Motor neuron (in vitro differentiated cells): ENCODE measurements around the gene MYBBP1A. TPM values are rescaled to one million over a fixed set of nuclear protein-coding genes. Genes with fewer than 3 reads are reported as not detected.
A peak's percentile ranks its signal among the peaks of the same experiment; 100 is the strongest.
"Not testable (repeated sequence)": the region's sequence is repeated elsewhere in the genome, so short reads cannot be mapped to it uniquely, and the experiment has no call there.

ENCODE experiments used
- ATAC-seq, 8 experiments: fragments of 200-7000 bp; cut with Tn5 transposase; replicated peaks in 6 of 8; 2 replicates each; pipeline ENCODE4 v1.8.0; 2021; ENCODE audit warnings: mild to moderate bottlenecking in 8 of 8, moderate library complexity in 8 of 8
- H3K27ac ChIP-seq, 2 donors: fragments of 250-450 bp; sonication (Bioruptor Pico); 2 replicates each; pipeline ENCODE4 v1.9.0; 2021; ENCODE audit warnings: antibody characterized with exemption in 2 of 2, mild to moderate bottlenecking in 2 of 2, moderate library complexity in 1 of 2
- H3K4me1 ChIP-seq, 2 donors: fragments of 250-450 bp; sonication (Bioruptor Pico); replicated peaks in 1 of 2; 2 replicates each; pipeline ENCODE4 v1.6.1; 2021; ENCODE audit warnings: antibody characterized with exemption in 2 of 2, mild to moderate bottlenecking in 2 of 2, moderate library complexity in 1 of 2
- H3K4me3 ChIP-seq, 5 donors: fragments of 250-450 bp; sonication (Bioruptor Pico); 2 replicates each; pipeline ENCODE4 v1.9.0; 2021; ENCODE audit warnings: antibody characterized with exemption in 5 of 5, mild to moderate bottlenecking in 5 of 5, moderate library complexity in 4 of 5
- WGBS, 10 experiments: fragments of 450-650 bp; shearing (Covaris generic); methylation state at CpG; one replicate each; pipeline ENCODE4 v1.0.0; 2022; 5-methylcytosine and 5-hydroxymethylcytosine counted together
- in situ Hi-C, 9 experiments: fragments of 400-800 bp; cut with MboI; loops; one replicate each; pipeline ENCODE4 v1.15.0; 2021; ENCODE audit warnings: low sequenced_read_pairs in 9 of 9, low pct_unique_long_range_greater_than_20kb in 2 of 9; ENCODE audit not compliant: unreplicated experiment in 9 of 9
- total RNA-seq, 8 experiments: library from RNA; unstranded; fragments of 300-600 nt; gene quantifications; 2 replicates each; pipeline versions ENCODE4 v1.2.3 to v1.2.4, GENCODE V29; 2022

Gene MYBBP1A
- 100 to 1,000 TPM in 2 of 8 experiments, 10 to 100 TPM in 6; 25.8 to 111 (median 38.2) TPM for total RNA-seq

- WGBS, 10 experiments = 0 to 3% (median 1%) methylated on average over 6 to 46 of the region's 69 CpGs; no CpG with 5 or more reads in 3 of the 10 experiments
- H3K4me1 ChIP-seq = peaks cover 8 to 13% of the 10 kb centered on the region in 2 donors
- peak within 1 kb of the TSS; percentile 51 to 77 (median 57) for H3K4me3 ChIP-seq
- in situ Hi-C loops = no loop called here
- ATAC-seq = peak; percentile 86 to 98 (median 90)
- H3K27ac ChIP-seq = peak within 1 kb of the TSS; percentile 77 to 84
These were observed at the start of gene MYBBP1A for GRCh38 chr17:4554997-4555799. Gene MYBBP1A (minus strand): TSS chr17:4555384. CDS start chr17:4555324, 60 bp downstream.

GRCh38 chr17:4604736-4605135 is 49.6 kb upstream of the MYBBP1A start:
- in situ Hi-C loops, H3K27ac ChIP-seq, H3K4me3 ChIP-seq, ATAC-seq: not testable (repeated sequence)
- WGBS, 10 experiments = 0 to 100% (median 88%) methylated on average over 1 to 9 of the region's 11 CpGs; no CpG with 5 or more reads in 2 of the 10 experiments
- peaks cover 25 to 57% of the 10 kb centered on the region in 2 donors for H3K4me1 ChIP-seq

- peak in 4 of 8 experiments; percentile 3 to 66 (median 35) for ATAC-seq
- 0 to 93% (median 81%) methylated on average over 2 to 8 of the region's 18 CpGs; no CpG with 5 or more reads in 5 of the 10 experiments for WGBS, 10 experiments
- H3K4me3 ChIP-seq = no peak overlapping the region
- in situ Hi-C loops = no loop called here
- H3K4me1 ChIP-seq = peaks cover 31 to 63% of the 10 kb centered on the region in 2 donors
- no peak overlapping the region for H3K27ac ChIP-seq
These were observed 49.0 kb upstream of the MYBBP1A start for GRCh38 chr17:4604111-4604644.

GRCh38 chr17:4602041-4602440 is 46.9 kb upstream of the MYBBP1A start:
- Histone ChIP-seq H3K4me1 (peaks cover 22 to 55% of the 10 kb centered on the region in 2 donors), H3K4me3 (no peak overlapping the region), H3K27ac (no peak overlapping the region)
- in situ Hi-C loops = no loop called here
- 20 to 100% (median 86%) methylated on average over 1 to 5 of the region's 5 CpGs for WGBS, 10 experiments
- ATAC-seq = no peak

- 79 to 100% (median 92%) methylated on average over 2 to 4 of the region's 4 CpGs; no CpG with 5 or more reads in 3 of the 10 experiments for WGBS, 10 experiments
- no peak for ATAC-seq
- in situ Hi-C loops = no loop called here
- peaks cover 22 to 47% of the 10 kb centered on the region in 2 donors for H3K4me1 ChIP-seq
- no peak overlapping the region for H3K27ac ChIP-seq
- no peak overlapping the region for H3K4me3 ChIP-seq
These were observed 46.1 kb upstream of the MYBBP1A start for GRCh38 chr17:4601326-4601725.

- peak overlapping the region; percentile 48 to 79 for H3K27ac ChIP-seq
- H3K4me1 ChIP-seq = peaks cover 22 to 40% of the 10 kb centered on the region in 2 donors
- in situ Hi-C loops = no loop called here
- H3K4me3 ChIP-seq = no peak overlapping the region
- whole genome bisulfite sequencing, 10 experiments = 0 to 80% (median 19%) methylated on average over 1 to 6 of the region's 13 CpGs; no CpG with 5 or more reads in 6 of the 10 experiments
- ATAC-seq = peak in 6 of 8 experiments; percentile 2 to 46 (median 32)
These were observed 45.4 kb upstream of the MYBBP1A start for GRCh38 chr17:4600563-4600962.

- in situ Hi-C loops = no loop called here
These were observed 44.5 kb upstream of the MYBBP1A start for GRCh38 chr17:4599505-4600281.

GRCh38 chr17:4598776-4599504 is 43.8 kb upstream of the MYBBP1A start:
- peak in 2 of 8 experiments; percentile 59 to 67 for ATAC-seq
- 8 to 95% (median 80%) methylated on average over 2 to 9 of the region's 20 CpGs; no CpG with 5 or more reads in 5 of the 10 experiments for WGBS, 10 experiments
- Histone ChIP-seq H3K27ac (peak overlapping the region in 1 of 2 donors; percentile 79), H3K4me3 (no peak overlapping the region), H3K4me1 (peaks cover 22 to 34% of the 10 kb centered on the region in 2 donors)
- in situ Hi-C loops = no loop called here

More at GRCh38 chr17:4599505-4600281, 44.5 kb upstream of the MYBBP1A start:
- WGBS, 10 experiments = 0 to 100% (median 55%) methylated on average over 1 to 3 of the region's 25 CpGs; no CpG with 5 or more reads in 6 of the 10 experiments
- Histone ChIP-seq H3K27ac (peak overlapping the region; percentile 48 to 79), H3K4me3 (no peak overlapping the region), H3K4me1 (peaks cover 22 to 42% of the 10 kb centered on the region in 2 donors)
- ATAC-seq = peak; percentile 58 to 92 (median 91)

- Histone ChIP-seq H3K27ac (no peak overlapping the region), H3K4me3 (no peak overlapping the region), H3K4me1 (peaks cover 22 to 39% of the 10 kb centered on the region in 2 donors)
- no peak for ATAC-seq
- in situ Hi-C loops = no loop called here
- WGBS, 10 experiments = 60 to 100% (median 80%) methylated on average over 1 to 10 of the region's 13 CpGs; no CpG with 5 or more reads in 1 of the 10 experiments
These were observed 42.8 kb upstream of the MYBBP1A start for GRCh38 chr17:4597975-4598374.

GRCh38 chr17:4596636-4597380 is 41.6 kb upstream of the MYBBP1A start:
- peaks cover 22 to 43% of the 10 kb centered on the region in 2 donors for H3K4me1 ChIP-seq
- no peak for ATAC-seq
- in situ Hi-C loops = no loop called here
- H3K4me3 ChIP-seq = no peak overlapping the region
- no peak overlapping the region for H3K27ac ChIP-seq
- 60 to 100% (median 89%) methylated on average over 1 to 8 of the region's 36 CpGs; no CpG with 5 or more reads in 6 of the 10 experiments for WGBS, 10 experiments

- H3K27ac ChIP-seq, ATAC-seq, H3K4me3 ChIP-seq, in situ Hi-C loops: not testable (repeated sequence)
- 92 to 100% (median 100%) methylated on average over 1 to 6 of the region's 23 CpGs; no CpG with 5 or more reads in 7 of the 10 experiments for WGBS, 10 experiments
- H3K4me1 ChIP-seq = peaks cover 21 to 46% of the 10 kb centered on the region in 2 donors
These were observed 40.6 kb upstream of the MYBBP1A start for GRCh38 chr17:4595685-4596342.
